CD1c-positive myeloid dendritic cell (primary cell): Measurements from ENCODE around the gene C2CD3.
"Not testable (repeated sequence)": the region's sequence is repeated elsewhere in the genome, so short reads cannot be mapped to it uniquely, and the experiment has no call there.

Experiments
- DNase-seq: peaks from one replicate; pipeline ENCODE4 v3.0.0-alpha.2; 2016; ENCODE audit errors: extremely low spot score

C2CD3 gene

DNA sequence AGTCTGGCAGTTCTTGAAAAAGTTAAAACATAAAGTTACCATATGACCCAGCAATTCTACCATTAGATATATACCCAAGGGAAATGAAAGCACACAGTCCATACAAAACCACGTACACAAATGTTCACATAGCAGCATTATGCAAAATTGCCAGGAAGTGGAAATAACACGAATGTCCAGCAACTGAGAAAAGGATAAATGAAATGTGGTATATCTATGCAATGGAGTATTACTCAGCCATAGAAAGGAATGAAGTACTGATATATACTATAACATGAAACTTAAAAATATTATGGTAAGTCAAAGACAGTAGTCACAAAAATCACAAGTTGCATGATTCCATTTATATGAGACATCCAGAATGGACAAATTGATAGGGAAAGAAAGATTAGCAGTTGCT lies 57.9 kb downstream of the C2CD3 start:
- no peak for DNase-seq

DNA sequence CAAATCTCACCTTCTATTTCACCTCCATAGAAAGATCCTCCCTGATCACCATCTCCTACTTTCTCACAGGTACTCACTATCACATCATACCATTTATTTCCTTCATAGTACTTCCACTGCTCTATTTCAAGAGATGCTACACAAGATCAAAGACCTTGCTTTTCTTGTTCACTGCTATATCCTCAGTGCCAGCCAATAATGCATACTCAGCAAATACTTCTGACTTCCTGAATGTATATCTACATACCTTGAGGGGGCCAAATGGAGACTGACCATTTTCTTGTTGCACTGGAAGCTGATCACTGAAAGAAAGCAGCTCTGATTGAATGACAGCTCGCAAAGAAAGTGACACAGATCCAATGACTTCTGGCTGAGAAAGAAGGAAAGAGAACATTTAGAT lies 64.7 kb downstream of the C2CD3 start:
- DNase-seq = no peak

DNA sequence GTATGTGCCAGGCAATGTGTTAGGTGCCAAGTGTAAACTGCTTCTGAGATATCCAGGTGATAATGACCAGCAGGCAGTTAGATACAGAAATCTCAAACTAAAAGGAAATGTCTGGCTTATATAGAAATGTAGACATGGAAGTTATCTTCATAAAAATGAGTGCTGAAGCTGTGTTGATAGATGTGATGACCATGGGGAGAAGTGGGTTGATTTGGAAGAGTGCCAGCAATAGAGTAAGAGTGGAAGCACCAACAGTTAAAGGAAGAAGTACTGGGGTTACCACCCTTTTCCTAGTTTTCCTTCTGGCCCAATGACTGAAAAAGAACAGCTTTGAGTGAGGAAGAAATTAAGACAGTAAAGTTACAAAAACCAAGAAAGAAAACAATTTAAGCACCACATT lies 68.5 kb downstream of the C2CD3 start:
- DNase-seq = no peak

DNA sequence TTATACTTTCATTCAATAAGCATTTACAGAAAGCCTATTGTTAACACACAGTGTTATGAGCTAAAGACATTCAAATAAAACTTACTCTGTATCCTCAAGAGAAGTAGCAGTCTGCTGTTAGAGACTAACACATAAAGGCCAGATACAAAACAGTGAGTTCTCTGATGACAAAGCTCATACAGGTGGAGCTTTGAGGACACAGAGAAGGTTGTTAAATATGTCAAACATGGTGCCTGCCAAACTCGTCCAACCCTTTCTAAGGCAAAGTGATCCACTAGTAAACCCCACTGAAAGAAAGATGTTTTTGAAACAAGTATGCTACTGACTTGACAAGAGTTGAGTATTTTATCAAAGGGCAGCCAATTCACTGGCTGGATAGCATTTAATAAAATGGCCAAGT lies 70.1 kb downstream of the C2CD3 start:
- no peak for DNase-seq

DNA sequence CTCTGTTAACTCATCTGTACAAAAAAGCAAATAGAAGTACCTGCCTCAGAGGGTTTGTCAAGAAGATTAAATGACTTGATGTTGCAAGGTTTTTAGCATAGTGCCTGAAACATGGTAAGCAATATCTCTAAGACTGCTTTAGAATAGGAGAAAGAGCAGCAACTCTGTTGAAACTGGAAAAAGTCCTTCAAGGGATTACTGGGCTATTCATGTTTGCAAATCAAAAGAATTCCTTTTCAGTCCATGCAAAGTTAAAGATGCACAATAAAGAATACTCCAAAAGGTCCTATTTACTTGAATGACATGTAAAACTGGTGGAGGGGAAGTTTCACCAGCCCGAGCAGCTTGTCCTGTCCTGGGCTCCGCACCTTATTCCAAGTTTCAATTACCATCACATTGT lies 70.6 kb downstream of the C2CD3 start:
- DNase-seq = no peak

DNA sequence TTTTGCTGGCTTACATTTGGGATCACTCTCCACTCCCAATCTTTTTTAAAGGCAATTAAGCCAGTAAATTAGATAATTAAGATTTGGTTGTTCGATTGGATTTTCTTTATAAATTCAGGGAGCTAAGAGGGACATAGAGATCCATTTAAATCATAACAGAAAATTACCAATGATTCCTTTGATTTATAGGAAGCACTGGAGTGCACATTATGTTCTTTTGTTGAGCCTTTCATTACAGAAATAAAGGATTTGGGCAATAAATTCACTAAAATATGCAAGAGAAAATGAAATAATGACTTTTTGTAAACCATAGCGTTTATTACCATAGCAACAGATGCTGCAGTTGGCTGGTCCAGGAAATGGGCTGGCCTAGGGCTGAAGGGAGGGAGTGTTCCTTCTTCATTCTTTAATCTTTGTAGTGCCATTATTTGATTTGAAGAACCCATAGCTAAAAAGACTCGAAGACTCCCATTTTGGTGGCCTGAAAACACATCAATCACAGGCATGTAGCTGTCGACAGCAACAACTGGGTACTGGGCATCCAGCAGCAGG lies 73.0 kb downstream of the C2CD3 start:
- no peak for DNase-seq

DNA sequence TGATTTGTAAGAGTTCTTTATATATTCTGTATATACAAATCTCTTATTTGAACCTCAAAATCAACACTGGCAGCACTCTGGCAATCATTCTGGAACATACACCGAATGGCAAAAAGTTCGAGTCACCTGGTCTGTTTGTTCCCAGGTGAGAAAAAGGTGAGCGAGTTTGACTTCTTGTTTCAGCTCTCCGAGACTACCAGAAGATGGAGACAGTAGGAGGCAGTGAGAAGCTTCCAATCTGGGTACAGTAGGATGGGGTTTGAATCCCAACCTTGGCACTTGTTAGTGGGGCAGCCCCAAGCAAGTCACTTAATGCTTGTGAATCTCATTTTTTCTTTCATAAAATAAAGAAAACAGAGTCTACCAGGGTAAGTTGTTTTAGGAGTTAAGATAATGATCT lies 76.4 kb downstream of the C2CD3 start:
- no peak for DNase-seq

DNA sequence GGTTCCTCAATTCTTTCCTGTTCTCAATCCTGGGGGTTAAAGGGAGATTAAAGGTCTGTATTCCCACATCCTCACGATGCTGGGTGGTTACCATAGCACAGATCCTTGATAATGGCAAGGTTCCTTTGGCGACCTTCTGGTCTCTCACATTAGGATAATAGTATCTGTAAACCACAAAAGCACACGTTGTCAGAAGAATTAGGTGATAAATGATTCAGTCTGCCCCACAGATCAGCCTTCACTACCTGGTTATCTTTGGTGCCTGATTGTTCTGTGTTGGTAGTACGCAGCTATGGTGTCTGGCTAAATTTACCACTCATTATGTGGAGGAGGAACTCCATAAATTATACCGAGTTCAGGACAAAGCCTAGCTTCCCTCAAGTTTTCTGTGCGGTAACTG lies 78.4 kb downstream of the C2CD3 start:
- no peak for DNase-seq

DNA sequence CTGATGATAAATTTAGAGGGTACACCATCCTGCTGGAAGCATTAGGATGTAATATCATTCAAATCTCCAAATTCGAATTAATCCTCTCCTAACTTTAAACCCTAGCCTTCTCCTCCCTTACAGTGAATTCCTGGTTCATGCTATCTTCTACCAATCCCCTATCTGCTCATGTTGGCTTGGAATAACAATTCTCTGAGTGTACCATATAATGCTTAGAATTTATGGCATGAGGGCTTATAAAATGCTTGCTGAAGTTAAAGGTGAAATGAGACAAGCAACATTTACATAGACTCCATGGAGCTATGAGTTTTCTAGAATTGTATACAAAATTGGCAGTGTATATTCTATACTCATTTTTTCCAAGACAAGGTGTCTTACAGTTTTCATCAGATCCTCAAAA lies 79.3 kb downstream of the C2CD3 start:
- DNase-seq = no peak

DNA sequence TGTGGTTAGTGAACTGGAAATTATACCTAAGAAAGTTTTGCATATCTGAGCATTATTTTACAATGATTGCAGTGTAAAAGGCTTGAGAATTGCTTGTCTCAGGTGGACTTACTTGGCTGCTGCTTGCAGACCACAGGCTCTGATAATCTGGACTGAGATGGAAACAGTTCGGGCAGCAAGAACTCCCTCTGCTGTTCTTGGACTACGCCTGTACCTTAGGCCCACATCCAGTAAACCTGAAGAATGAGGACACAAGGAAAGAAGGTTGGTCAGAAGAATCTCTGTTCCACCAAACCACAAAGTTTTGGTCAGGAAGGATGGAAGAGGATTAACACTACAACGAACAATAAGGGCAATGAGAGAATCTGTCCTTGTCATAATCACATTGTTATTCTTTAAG lies 80.1 kb downstream of the C2CD3 start:
- DNase-seq = no peak

DNA sequence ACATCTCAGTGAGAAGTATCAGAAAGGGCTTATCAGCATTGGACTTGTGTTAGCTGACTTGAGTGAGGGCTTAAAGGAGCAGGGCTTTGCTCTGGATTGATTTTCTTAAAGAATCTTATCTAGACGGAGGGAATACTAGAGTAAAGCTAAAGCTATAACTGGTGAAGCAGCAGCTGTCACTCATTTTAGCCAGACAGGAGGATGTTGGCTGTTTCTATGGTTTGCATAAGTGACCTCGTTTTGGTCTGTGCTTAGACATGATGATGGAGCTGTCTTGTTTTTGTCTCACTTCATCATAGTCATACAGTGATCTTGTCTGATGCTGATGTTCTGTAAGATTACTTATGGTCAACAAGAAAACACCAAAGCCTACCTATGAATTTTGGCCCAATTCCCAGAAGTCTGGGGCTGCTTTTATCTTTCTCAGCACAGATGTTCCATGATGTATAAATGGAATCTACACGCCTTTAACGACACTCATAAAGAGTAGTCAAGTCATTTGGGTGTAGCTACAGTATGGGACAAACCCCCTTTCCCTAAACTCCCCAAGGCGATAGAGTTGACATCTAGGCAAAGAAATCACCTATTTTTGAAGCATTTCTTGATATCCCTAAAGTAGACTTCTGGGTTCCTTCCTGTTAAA lies 84.4 kb downstream of the C2CD3 start:
- DNase-seq = no peak

DNA sequence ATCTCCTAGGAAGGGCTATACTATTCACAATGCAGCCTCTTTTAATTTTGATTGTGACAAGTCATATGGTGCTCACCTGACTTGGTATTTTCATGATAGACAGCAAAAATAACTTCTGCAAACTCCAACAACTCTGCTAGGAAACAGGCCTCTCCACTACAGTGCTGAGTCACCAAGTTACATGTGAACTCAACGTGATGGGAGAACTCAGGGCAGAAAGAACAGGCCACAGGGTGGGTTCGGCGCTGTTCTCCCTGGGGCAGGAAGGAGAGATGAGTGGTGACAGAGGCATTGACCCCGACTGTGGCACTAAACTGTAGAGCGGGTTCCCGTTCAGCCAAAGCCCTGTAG lies 85.3 kb downstream of the C2CD3 start:
- peak; percentile 20 for DNase-seq

DNA sequence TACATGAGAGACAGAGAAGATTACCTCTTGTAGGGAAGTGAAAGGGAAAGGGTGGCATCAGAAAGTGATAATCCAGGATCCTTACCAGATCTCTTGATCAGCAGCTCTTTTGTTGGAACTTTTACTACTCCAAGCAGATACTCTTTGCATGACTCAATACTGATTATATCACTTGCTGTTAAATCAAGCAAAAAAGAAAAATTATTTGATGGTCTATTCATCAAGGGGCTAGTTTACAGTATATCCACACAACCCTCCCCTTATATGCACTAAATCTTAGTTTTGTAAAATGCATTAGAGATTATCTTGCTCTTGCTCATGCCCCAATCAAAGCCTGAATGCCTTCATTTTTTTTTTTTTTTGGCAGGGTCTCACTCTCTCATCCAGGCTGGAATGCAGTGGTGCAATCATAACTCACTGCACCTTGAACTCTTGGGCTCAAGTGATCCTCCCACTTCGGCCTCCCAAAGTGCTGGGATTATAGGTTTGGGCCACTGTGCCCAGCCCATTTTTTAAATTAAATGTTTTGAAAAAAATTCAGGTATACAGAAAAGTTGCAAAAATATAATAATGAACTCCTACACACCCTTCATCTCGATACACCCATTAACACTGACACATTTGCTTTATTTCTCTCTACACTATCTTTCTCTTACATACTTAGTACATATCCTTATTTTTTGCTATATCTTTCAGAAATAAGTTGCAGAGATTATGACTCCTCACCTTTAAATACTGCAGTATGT lies 85.8 kb downstream of the C2CD3 start:
- DNase-seq = no peak

DNA sequence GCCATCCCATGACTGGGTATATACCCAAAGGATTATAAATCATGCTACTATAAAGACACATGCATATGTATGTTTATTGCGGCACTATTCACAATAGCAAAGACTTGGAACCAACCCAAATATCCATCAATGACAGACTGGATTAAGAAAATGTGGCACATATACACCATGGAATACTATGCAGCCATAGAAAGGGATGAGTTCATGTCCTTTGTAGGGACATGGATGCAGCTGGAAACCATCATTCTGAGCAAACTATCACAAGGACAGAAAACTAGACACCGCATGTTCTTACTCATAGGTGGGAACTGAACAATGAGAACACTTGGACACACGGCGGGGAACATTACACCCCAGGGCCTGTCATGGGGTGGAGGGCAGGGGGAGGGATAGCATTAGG lies 86.9 kb downstream of the C2CD3 start:
- DNase-seq = not testable (repeated sequence)

DNA sequence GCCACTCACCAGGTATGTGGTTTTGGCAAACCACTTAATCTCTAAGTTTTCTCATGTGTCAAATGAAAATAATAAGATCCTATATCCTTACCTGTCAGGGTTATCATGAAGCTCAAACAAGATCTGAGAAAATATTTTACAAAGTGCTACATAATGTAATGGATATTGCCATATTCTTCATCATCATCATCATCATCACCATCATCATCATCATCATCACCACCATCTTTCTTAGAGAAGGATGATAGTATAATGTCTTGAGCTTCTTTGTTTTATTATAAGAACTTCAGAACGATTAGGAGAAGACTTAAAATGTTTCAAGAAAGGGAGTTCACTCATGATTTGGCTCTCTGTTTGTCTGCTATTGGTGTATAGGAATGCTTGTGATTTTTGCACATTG lies 89.4 kb downstream of the C2CD3 start:
- DNase-seq = no peak

DNA sequence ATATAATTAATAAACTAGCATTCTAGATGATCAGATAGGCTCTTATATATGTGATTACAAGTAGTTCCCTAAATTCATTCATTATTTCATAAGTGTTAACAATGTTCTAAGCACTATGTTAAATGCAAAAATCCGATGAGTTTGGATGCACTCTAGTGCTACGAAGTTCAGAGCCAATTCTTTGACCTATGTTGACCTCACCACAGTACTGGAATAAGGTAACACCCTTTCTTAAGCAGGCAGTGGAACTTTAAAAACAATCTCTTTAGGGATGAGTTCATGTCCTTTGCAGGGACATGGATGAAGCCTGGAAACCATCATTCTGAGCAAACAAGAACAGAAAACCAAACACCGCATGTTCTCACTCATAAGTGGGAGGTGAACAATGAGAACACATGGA lies 93.6 kb downstream of the C2CD3 start:
- DNase-seq = no peak

DNA sequence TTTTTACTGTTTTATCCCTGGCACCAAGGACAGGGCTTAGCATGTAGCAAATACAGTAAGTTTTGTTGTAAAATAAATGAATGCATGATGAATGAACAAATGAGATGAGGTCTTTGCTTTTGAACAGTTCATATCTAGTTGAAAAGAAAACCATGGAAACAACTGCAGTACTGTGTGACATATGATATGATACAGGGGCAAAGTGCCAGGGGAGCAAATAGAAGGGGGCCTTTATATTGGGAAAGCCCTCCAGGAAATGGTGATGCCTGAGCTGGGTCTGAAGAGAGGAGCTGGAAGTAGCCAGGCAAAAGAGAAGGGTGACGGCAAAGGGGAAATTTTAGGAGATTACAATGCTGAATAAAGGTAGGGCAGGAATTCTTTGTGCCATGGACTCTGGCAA lies 98.1 kb downstream of the C2CD3 start:
- no peak for DNase-seq

DNA sequence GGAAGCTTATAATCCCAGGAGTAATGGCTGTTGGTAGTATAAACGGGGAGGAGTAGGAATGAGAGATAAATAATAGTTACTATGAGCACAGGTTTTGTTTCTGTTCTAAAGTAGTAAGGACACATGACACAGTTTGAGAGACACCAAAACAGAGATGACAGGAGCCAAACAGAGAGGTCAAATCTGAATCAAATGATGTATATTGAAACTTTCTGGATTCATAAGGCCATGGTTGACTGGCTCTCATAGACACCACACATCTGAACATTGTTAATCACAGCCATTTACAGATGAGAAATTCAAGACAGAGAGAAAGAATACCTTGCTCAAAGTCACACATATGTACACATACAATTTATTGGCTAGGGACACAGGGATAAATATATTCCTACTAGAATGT lies 98.5 kb downstream of the C2CD3 start:
- no peak for DNase-seq

DNA sequence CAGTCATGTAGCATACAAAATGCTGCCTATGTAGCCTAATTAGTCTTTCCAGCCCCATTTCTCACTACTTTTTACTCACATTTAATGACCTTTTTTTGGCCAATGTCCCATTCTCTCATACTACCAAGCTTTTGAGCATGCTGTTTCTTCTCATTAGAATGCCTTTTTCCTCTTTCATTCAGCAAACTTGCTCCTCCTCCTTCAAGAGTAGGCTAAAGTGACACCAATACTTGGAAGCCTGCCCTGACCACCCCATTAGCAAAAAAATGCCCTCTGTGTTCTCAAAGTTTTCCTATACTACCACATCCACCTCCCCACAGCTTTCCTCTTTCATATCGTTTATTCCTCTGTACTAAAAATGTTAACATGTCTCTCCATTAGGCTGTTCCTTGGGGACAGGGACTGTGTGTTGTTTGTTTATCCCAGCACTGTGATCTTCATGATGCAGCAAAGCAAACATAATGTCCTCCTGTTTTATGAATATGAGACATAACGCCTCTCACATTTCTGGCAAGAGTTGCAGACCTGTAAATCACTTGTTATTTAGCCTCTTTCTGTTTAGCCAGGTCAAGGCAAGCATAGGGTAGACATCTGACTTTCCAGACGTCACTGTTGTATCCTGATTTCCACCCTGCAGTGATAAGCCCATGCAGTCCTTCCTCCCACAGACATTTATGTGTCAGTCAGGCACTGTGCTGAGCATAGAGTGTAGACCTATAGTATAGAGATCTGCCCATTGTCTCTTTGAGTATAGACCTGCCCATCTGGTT lies 99.9 kb downstream of the C2CD3 start:
- DNase-seq = no peak

DNA sequence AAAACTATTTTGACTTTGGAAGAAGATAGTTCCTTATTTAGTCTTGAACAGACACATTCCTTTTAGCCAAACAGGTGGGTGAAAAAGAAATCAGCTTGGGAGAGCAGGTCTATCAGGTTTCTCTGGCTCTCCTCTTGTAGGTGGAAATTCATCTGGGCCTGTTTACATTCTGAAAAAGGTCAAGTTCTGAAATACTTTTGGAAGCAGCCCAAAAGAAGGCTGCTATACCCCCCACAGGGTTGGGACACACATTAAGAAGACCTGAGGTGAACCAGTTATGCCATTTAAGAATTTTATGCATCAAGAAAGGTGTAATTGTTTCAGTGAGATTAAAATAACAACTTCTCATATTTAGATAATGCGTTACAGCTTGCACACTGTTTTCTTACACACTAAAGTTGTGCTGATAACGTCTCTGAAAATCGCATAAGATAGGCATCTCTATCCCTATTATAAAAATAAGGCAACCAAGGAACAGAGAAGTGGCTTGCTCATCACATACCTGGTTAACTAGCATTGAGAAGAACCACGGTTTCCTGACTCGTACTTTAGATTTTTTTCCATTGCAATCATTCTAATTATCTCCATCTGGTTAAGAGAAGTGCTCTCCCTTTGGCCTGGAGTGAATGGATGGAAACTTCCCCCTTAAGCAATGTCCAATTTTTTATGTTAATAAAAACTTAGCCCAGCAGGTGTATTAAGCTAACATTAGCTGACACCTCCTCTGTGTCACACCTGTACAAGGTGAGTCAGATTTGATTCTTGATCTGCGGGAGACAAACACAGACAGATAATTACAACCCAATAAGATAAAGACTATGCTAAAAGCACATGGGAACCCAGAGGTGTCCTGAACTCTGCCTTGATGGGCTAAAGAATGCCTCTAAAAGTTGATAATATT lies 101.4 kb downstream of the C2CD3 start:
- no peak for DNase-seq

DNA sequence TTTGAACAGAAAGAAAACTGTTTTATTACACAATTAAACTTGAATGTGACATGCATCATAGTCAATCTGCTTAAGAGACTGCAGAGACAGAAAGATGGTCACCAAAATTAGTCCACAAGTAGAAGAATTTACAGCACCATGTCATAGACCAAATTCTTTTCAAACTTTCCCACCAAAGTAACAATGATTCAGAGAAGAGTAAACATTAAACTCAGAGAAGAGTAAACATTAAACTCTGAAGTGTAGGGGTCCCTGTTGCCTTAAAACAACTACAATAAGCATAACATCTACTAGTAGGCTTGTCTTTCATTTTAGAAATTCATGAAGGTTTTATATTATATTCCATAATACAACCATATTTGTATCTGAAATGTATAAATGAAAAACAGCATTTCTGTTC lies 104.1 kb downstream of the C2CD3 start:
- DNase-seq = not testable (repeated sequence)

DNA sequence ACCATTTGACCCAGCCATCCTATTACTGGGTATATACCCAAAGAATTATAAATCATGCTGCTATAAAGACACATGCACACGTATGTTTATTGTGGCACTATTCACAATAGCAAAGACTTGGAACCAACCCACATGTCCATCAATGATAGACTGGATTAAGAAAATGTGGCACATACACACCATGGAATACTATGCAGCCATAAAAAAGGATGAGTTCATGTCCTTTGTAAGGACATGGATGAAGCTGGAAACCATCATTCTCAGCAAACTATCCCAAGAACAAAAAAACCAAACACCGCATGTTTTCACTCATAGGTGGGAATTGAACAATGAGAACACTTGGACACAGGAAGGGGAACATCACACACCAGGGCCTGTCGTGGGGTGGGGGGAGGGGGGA lies 105.3 kb downstream of the C2CD3 start:
- not testable (repeated sequence) for DNase-seq
